DMS53 treated with DMSO at 0.1 percent for 48 hours (cell line): ENCODE results near the gene NELFE.
"Not testable (repeated sequence)": the region's sequence is repeated elsewhere in the genome, so short reads cannot be mapped to it uniquely, and the experiment has no call there.

Source experiments
- DNase-seq: peaks from one replicate; lab custom pipeline; 2025; ENCODE audit not compliant: unreplicated experiment; lab: John Stamatoyannopoulos, UW

NELFE gene

DNA sequence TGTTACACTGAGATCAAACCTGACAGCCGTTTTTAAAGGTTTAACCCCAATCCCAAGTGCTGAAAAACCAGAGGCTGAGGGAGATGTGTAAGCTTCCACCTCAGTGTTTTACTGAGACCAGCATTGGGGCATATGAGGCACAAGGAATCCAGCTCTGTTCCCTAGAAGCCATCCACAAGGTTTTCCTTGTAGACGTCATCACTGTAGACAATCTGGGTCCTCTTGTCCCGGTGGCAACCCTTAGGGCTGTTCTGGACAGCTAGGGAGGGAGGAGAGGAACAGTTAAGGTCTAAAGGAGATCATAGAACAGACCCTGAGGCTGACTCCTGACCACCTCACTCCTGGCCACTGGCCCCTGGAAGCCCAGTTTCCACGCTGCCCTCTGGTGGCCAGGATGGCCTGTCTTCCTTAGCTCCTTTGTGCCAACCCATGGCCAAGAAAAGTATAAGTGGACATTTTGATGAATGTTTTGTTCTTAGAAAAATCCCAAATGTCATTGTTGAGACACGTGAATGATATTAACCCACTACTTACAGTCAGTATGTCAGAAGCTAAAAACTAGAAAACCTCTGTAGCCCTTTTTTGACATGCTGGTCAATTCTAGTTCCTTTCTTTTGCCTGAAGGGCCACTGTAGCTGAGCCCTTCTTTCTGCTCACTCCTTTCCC is 6.5 kb downstream of the NELFE start:
- DNase-seq = peak; percentile 21

- DNase-seq = no peak
Measured at GRCh38 chr6:31949926-31950548, 8.7 kb downstream of the NELFE start.

- peak; percentile 25 for DNase-seq
Measured at GRCh38 chr6:31948753-31949413, 9.9 kb downstream of the NELFE start.

DNA sequence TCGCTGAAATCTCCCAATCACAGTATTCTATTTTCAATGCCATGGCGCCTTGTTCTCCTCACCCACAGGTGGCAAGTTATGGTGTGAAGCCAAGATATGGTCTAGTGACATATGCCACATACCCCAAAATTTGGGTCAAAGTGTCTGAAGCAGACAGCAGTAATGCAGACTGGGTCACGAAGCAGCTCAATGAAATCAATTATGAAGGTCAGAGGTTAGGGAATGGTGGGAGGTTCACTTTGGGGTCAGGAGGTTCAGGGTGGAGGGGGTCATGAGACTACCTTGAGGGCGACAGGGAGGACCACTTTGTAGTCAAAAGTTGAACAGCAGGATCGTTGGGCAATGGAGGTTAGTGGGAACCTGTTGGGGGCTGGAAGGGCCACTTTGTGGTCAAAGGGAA is 10.5 kb downstream of the NELFE start:
- DNase-seq = no peak

DNA sequence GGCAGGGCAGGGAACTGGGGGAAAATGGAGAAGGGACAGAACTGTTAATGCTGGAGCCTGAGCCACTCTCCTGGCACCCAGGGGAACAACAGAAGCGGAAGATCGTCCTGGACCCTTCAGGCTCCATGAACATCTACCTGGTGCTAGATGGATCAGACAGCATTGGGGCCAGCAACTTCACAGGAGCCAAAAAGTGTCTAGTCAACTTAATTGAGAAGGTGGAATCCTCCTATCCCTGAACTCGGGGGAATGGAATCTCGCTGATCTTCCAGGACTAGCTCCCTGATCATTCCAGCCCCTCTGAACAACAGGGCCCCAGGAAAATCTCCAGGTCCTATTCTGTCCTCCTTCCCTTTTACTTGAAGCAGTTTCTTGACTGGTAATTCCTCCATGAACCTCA is 10.9 kb downstream of the NELFE start:
- DNase-seq = no peak

DNA sequence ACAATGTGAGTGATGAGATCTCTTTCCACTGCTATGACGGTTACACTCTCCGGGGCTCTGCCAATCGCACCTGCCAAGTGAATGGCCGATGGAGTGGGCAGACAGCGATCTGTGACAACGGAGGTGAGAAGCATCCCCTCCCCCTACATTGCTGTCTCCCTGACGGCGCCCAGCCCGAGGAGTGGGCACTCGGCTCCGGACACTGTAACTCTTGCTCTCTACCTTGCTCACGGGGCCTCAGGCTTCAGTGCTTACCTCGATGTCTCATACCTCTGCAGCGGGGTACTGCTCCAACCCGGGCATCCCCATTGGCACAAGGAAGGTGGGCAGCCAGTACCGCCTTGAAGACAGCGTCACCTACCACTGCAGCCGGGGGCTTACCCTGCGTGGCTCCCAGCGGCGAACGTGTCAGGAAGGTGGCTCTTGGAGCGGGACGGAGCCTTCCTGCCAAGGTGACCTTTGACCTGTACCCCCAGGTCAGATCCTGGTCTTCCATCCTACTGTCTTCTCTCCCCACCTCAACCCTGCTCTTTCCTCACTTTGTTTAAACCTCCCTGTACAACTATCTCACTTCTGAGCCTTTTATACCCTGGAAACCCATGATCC is 11.6 kb downstream of the NELFE start:
- DNase-seq = no peak

DNA sequence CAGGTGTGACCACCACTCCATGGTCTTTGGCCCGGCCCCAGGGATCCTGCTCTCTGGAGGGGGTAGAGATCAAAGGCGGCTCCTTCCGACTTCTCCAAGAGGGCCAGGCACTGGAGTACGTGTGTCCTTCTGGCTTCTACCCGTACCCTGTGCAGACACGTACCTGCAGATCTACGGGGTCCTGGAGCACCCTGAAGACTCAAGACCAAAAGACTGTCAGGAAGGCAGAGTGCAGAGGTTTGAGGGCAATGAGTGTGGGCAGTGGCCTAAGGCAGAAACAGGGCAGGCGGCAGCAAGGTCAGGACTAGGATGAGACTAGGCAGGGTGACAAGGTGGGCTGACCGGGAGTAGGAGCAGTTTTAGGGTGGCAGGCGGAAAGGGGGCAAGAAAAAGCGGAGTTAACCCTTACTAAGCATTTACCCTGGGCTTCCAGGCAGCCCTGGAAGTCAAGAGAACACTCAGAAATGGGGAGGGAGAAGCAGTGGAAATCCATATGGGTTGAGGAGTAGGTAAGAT is 12.3 kb downstream of the NELFE start:
- DNase-seq = no peak

GRCh38 chr6:31945507-31946369 is 13.0 kb downstream of the NELFE start, which contains the start of gene CFB:
CFB (plus strand) TSS chr6:31946095; CDS start chr6:31946222, 127 bp downstream.
- no peak for DNase-seq

- DNase-seq = no peak
Measured at GRCh38 chr6:31945154-31945506, 13.6 kb downstream of the NELFE start.

DNA sequence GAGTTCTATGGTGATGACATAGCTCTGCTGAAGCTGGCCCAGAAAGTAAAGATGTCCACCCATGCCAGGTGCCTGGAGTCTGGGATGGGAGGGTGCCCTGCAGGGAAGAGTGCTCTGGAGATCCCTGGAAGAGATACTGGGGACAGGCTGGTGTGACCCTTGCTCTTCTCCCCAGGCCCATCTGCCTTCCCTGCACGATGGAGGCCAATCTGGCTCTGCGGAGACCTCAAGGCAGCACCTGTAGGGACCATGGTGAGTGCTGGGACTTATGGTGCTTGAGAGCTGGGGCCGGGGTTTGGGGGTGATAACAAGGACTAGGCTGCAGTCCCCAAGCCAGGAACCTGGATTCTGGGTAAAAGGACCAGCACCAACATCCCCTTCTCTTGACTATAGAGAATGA is 15.0 kb downstream of the NELFE start:
- DNase-seq = no peak

DNA sequence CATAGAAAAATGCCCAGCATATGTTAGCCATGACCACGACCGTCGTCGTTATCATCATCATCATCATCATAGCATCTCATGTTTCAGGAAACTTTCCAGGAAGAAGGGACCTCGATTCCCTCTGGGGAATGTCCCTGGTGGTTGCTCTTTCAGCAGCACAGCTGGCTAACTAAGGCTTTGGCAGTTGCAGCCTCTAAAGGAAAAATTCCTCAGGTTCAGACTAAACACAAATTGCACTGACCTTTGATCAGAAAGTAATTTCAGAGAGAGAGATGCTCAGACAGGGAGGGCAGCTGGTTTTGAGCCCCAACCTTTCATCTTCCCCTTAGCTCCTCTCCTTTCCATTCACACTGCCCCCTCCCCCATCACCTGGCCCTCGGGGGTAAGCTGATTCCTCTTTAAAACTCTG is 18.5 kb downstream of the NELFE start:
- no peak for DNase-seq

DNA sequence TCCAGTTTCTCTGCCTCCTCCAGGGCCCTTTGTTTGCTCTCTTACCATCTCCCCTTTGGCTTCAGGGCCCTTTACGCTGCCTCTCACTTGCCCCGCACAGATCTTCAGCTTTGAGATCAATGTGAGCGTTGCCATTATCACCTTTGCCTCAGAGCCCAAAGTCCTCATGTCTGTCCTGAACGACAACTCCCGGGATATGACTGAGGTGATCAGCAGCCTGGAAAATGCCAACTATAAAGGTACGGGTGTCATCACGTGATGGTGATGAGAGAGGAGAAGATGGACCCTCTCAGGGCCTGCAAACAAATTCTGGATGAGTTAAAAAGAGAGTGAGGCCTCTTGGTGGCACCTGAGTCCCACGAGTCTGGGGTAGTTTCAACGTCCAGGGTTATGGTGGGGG is 22.9 kb downstream of the NELFE start:
- no peak for DNase-seq

- no peak for DNase-seq
Measured at GRCh38 chr6:31935021-31935420, 23.8 kb downstream of the NELFE start.

DNA sequence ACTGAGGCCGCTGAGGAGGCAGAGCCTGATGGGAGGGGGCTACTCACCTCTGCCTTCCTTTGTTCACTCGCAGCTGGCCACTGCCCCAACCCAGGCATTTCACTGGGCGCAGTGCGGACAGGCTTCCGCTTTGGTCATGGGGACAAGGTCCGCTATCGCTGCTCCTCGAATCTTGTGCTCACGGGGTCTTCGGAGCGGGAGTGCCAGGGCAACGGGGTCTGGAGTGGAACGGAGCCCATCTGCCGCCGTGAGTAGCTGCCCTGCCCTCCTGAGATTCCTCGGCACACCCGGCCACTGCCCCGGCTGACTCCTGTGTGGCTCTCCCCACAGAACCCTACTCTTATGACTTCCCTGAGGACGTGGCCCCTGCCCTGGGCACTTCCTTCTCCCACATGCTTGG is 25.2 kb downstream of the NELFE start:
- no peak for DNase-seq

- DNase-seq = not testable (repeated sequence)
Measured at GRCh38 chr6:31932137-31932536, 26.6 kb downstream of the NELFE start.

DNA sequence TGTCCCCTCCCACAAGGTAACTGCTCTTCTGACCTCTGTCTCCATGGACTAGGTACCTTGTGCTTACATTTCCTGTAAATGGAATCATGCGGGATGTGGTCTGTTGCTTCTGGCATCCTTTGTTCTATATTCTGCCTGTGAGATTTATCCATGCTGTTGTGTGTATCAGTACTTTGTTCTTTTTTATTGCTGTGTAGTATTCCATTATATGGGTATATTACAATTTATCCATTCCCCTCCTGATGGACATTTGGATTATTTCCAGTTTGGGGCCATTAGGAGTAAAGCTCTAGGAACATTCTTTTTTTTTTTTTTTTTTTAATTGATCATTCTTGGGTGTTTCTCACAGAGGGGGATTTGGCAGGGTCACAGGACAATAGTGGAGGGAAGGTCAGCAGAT is 27.8 kb downstream of the NELFE start:
- no peak for DNase-seq

DNA sequence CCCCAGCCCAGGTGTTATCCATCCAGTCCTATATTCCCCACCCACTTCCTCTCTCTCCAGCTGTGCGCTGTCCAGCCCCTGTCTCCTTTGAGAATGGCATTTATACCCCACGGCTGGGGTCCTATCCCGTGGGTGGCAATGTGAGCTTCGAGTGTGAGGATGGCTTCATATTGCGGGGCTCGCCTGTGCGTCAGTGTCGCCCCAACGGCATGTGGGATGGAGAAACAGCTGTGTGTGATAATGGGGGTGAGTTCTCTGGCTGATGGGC is 30.2 kb downstream of the NELFE start:
- DNase-seq = no peak

DNA sequence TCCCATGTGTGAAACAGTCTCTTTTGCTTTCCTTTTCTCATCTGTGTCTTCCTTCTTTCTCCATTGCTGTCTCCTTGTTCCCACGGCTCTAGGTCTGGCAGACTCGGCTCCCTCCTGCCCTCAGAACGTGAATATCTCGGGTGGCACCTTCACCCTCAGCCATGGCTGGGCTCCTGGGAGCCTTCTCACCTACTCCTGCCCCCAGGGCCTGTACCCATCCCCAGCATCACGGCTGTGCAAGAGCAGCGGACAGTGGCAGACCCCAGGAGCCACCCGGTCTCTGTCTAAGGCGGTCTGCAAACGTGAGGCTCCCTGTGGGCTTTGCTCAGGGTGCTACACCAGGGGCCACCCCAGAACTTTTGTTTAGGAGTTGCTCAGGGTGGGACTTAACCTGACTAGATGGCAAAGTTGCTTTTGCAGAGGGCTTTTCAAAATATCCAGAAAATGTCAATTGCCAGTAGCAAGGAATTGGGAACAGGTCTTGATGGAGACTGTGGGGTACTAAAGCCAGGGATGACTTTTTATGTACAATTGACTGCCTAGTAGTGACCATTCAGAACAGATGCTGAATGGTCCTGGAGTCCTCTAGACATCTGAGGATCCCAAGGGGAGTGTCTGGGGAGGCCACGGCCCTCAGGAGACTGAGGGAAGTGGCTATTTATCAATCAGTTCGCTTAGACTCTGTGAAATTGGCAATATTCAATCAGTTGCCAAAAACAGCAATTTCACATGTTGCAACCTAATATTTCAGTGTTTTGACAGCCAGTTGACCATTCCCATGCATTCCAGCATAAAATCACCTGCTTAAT is 30.7 kb downstream of the NELFE start:
- no peak for DNase-seq

- no peak for DNase-seq
Measured at GRCh38 chr6:31927242-31927862, 31.4 kb downstream of the NELFE start, which contains the start of gene C2. C2 (plus strand) TSS chr6:31927717; CDS start chr6:31927753, 36 bp downstream.

DNA sequence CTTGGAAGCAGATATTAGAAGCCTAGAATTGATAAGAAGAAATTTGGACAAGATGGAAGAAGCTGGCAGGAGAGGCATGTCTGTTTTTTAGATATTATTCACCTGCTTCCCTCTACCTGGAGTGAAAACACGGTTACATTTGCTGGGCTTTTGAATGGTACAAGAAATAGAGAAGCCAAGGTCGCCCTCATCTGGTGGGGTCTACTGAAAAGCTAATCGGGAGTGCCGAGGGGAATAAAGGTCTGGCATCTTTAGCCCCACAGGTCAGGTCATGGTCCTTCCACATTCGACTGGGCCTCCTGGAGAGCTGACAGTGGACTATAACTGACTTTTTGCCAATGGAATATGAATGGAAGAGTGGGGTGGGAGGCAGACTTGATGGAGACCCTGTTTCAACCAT is 35.8 kb downstream of the NELFE start:
- no peak for DNase-seq
